Mucosa of rectum (tissue), 2 donors: Measurements from ENCODE around the gene CAMTA1.
"Not testable (repeated sequence)": the region's sequence is repeated elsewhere in the genome, so short reads cannot be mapped to it uniquely, and the experiment has no call there.

Experiments
- H3K27ac ChIP-seq, 2 donors: one replicate each; pipeline ENCODE4 v1.7.0; 2013; ENCODE audit warnings: inconsistent platforms in 2 of 2, low read depth in 2 of 2, low read length in 2 of 2
- H3K27me3 ChIP-seq, 2 donors: one replicate each; pipeline ENCODE4 v1.7.0; 2013; ENCODE audit warnings: low read length in 2 of 2; ENCODE audit not compliant: control insufficient read depth in 2 of 2, insufficient read depth in 2 of 2
- H3K36me3 ChIP-seq, 2 donors: one replicate each; pipeline ENCODE4 v1.7.0; 2013; ENCODE audit warnings: low read length in 2 of 2; ENCODE audit not compliant: control insufficient read depth in 2 of 2, insufficient read depth in 2 of 2
- H3K4me1 ChIP-seq, 2 donors: one replicate each; pipeline ENCODE4 v1.7.0; 2013; ENCODE audit warnings: low read length in 2 of 2, mild to moderate bottlenecking in 1 of 2; ENCODE audit not compliant: control insufficient read depth in 2 of 2, insufficient read depth in 2 of 2
- H3K4me3 ChIP-seq, 2 donors: one replicate each; pipeline ENCODE4 v1.7.0; 2013; ENCODE audit warnings: low read length in 2 of 2
- H3K9ac ChIP-seq, 2 donors: one replicate each; pipeline ENCODE4 v1.7.0; 2013; ENCODE audit warnings: low read length in 2 of 2, low read depth in 1 of 2, mild to moderate bottlenecking in 1 of 2
- H3K9me3 ChIP-seq, 2 donors: one replicate each; pipeline ENCODE4 v1.7.0; 2013; ENCODE audit warnings: low read length in 2 of 2; ENCODE audit not compliant: control insufficient read depth in 2 of 2
- donor health status: healthy.
- donor health status: Normal muscosa, but diverticular disease.

The CAMTA1 gene

DNA sequence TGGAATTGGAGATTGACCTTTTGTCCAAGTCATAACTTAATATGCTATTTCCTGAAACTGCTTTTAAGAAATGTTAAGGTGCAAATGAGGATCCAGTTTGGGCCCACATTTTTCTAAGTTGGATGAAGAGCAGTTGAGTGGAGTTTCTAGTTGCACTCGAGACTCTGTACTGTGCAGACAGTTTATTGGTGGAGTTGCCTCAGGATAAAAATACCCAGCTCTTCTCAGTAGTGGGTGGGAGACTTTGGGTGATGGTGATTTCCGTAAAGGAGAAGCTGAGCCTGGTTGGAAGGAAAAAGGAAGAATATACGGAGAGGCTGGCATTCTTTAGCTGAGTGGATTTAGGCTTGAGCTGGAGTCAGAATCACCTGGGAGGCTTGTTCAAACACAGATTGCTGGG, 49.9 kb downstream of the CAMTA1 start:
- Histone ChIP-seq H3K36me3 (no peaks in the 10 kb centered on the region), H3K4me1 (peaks cover 3 to 5% of the 10 kb centered on the region in 2 donors), H3K27me3 (no peaks in the 10 kb centered on the region), H3K27ac (no peak overlapping the region), H3K9ac (no peak overlapping the region), H3K4me3 (no peak overlapping the region), H3K9me3 (no peaks in the 10 kb centered on the region)

DNA sequence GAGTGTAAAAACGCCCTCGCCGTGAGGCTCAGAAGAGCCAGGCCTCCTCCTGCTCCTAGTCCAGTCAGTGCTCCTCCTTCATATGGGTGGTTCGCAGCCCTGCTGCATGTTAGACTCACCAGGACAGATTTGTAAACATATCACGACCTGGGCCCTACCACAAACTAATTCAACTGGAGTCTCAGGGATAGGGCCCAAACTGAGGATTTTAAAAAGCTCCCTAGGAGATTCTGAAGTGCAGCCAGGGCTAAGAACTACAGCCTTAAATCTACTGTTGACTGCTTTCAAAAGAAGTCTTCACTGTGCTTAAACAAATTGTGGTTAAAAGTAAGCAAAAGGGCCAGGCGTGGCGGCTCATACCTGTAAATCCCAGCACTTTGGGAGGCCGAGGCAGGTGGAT, 57.0 kb downstream of the CAMTA1 start:
- no peak overlapping the region for H3K27ac ChIP-seq
- H3K4me3 ChIP-seq: no peak overlapping the region
- H3K9ac ChIP-seq: no peak overlapping the region
- H3K4me1 ChIP-seq: no peaks in the 10 kb centered on the region
- no peaks in the 10 kb centered on the region for H3K27me3 ChIP-seq
- H3K36me3 ChIP-seq: peaks cover 0 to 3% of the 10 kb centered on the region in 2 donors
- H3K9me3 ChIP-seq: no peaks in the 10 kb centered on the region

DNA sequence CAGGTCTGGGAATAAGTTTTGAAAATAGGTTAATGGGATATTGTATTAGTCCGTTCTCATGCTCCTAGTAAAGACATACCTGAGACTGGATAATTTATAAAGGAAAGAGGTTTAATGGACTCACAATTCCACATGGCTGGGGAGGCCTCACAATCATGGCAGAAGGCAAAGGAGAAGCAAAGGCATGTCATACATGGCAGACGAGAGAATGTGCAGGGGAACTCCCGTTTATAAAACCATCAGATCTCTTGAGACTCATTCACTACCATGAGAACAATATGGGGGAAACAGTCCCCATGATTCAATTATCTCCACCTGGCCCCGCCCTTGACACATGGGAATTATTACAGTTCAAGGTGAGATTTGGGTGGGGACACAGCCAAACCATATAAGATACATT, 60.5 kb downstream of the CAMTA1 start:
- H3K9me3 ChIP-seq, H3K4me3 ChIP-seq: not testable (repeated sequence)

DNA sequence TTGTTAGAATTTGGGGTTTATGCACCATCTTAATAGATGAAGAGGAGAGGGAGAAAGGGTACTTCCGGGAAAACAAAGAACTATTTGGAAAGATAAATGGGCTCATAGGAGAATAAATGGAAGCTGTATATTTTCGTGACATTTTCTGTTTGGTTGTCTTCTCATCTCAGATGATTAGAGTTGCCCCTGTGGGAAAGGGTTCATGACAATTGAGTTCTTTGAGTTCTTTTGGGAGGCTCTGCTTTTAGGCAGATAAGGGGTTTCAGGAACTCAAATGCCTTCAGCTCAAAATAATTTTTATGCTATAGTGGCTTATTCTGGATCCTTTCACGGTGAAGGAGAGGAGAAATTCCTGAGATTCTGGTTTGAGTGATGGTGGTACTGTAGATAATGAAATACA, 63.6 kb downstream of the CAMTA1 start:
- Histone ChIP-seq H3K9ac (no peak overlapping the region), H3K4me1 (no peaks in the 10 kb centered on the region), H3K36me3 (peaks cover 0 to 3% of the 10 kb centered on the region in 2 donors), H3K4me3 (no peak overlapping the region), H3K27ac (no peak overlapping the region), H3K9me3 (no peaks in the 10 kb centered on the region), H3K27me3 (no peaks in the 10 kb centered on the region)

More for the DNA sequence above, 60.5 kb downstream of the CAMTA1 start:
- H3K4me1 ChIP-seq, H3K27me3 ChIP-seq, H3K9ac ChIP-seq, H3K36me3 ChIP-seq, H3K27ac ChIP-seq: not testable (repeated sequence)

DNA sequence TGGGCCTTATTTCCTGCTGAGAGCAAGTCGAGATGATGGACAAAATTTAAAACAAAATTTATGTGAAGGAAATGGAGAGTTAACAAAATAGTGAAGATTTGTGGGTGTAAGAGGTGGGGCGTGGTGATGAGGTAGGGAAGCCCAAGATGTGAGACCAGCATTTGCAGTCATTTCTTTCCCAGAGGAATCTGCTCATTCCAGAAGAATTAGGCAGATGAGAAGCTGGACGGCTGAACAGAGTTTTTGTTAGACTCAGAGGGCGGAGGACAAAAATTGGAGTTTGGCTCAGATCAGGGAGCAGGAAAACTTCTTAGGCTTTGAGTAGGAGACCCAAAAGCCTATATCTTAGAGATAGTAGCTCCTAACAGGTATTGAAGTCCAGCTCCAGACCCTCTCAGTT, 65.3 kb downstream of the CAMTA1 start:
- Histone ChIP-seq H3K36me3 (peaks cover 0 to 3% of the 10 kb centered on the region in 2 donors), H3K4me1 (no peaks in the 10 kb centered on the region), H3K27ac (no peak overlapping the region), H3K4me3 (no peak overlapping the region), H3K9ac (no peak overlapping the region), H3K27me3 (no peaks in the 10 kb centered on the region), H3K9me3 (no peaks in the 10 kb centered on the region)

DNA sequence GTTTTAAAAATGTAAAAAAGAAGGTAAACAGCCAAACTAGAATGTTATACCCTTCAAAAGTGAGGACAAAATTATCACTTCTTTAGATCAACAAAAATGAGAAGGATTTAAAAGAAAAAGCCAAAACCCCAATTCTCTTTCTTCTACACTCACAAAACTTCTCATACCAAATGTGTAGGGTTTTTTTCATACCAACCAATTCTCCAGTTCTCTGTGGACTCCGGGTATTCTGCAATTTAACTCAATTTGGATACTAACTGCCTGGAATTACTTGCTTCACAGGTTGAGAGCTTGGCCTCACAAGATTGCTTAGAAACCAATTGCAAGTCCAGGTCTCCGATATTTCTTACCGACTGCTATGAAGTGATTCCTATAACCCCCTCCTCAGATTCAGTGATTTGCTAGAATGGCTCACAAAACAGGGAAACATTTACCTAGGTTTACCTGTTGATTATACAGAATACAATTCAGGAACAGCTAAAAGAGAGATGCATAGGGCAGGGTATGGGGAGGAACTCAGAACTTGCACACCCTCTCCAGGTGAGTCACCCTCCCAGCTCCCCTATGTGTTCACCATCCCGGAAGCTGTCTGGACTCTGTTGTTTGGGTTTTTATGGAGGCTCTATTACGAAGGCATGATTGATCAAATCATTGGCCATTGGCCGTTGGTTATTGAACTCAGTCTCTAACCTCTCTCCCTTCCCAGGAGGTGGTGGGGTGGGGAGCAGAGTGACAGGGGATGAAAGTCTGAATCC, 67.1 kb downstream of the CAMTA1 start:
- peaks cover 0 to 3% of the 10 kb centered on the region in 2 donors for H3K36me3 ChIP-seq
- H3K4me3 ChIP-seq: no peak overlapping the region
- H3K9ac ChIP-seq: no peak overlapping the region
- H3K27me3 ChIP-seq: no peaks in the 10 kb centered on the region
- no peak overlapping the region for H3K27ac ChIP-seq
- H3K4me1 ChIP-seq: no peaks in the 10 kb centered on the region
- H3K9me3 ChIP-seq: no peaks in the 10 kb centered on the region

DNA sequence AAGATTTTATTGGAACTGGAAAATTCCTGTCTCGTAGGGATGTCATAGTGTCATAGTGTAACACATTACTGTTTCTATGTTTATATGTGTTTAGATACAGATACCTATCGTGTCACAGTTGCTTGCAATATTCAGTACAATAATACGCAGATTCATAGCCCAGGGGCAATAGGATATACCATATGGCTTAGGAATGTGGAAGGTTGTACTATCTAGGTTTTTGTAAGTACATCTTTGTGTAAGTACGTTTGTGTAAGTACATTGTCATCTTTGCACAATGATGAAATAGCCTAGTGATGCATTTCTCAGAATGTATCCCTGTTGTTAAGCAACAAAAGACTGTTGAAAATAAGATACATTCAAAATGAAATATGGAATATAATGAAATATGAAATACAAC, 68.9 kb downstream of the CAMTA1 start:
- no peaks in the 10 kb centered on the region for H3K9me3 ChIP-seq
- no peak overlapping the region for H3K4me3 ChIP-seq
- H3K4me1 ChIP-seq: no peaks in the 10 kb centered on the region
- H3K27me3 ChIP-seq: no peaks in the 10 kb centered on the region
- no peak overlapping the region for H3K9ac ChIP-seq
- H3K27ac ChIP-seq: no peak overlapping the region
- peaks cover 0 to 3% of the 10 kb centered on the region in 2 donors for H3K36me3 ChIP-seq

DNA sequence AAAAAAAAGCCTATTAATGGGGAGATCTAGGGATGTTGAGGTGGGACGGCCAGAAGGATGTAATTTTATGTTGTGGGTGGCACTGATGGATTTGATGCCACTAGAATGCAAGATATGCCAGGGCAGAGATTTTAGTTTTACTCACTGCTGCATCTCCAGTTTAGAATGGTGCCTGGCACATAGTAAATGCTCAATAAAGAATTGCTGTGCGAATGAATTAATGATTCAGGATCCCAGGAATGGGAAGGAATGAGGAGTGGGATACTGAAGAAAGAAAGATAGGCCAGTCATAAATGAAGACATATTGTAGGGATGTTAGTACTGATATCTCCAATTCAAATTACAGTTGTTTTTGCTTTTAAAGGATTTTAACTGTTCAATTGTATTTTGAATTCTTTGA, 72.6 kb downstream of the CAMTA1 start:
- Histone ChIP-seq H3K4me3 (no peak overlapping the region), H3K4me1 (no peaks in the 10 kb centered on the region), H3K27ac (no peak overlapping the region)

DNA sequence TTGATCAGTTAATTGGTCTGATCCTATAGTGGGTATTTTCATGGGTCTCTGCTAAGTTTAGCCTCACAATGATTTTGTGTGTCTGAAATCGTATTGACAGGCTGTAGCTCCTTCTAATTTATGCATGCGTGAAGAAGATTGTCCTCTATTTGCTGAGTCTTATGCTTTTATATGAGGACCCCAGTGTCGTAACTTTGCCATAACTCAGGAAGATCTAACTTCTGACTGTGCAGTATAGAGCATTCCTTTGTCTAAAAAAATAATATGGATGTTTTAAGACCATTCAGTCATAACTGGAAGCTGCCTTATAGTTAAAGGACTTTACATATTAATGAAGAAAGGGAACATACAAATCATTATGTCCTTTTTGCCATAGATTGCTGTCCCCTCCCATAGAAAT, 73.3 kb downstream of the CAMTA1 start:
- no peaks in the 10 kb centered on the region for H3K27me3 ChIP-seq
- H3K9me3 ChIP-seq: no peaks in the 10 kb centered on the region
- H3K4me3 ChIP-seq: no peak overlapping the region
- no peaks in the 10 kb centered on the region for H3K4me1 ChIP-seq
- no peak overlapping the region for H3K27ac ChIP-seq
- H3K9ac ChIP-seq: no peak overlapping the region
- H3K36me3 ChIP-seq: no peaks in the 10 kb centered on the region

More for the DNA sequence above, 72.6 kb downstream of the CAMTA1 start:
- Histone ChIP-seq H3K9me3 (no peaks in the 10 kb centered on the region), H3K36me3 (peaks cover 0 to 1% of the 10 kb centered on the region in 2 donors), H3K9ac (no peak overlapping the region), H3K27me3 (no peaks in the 10 kb centered on the region)

DNA sequence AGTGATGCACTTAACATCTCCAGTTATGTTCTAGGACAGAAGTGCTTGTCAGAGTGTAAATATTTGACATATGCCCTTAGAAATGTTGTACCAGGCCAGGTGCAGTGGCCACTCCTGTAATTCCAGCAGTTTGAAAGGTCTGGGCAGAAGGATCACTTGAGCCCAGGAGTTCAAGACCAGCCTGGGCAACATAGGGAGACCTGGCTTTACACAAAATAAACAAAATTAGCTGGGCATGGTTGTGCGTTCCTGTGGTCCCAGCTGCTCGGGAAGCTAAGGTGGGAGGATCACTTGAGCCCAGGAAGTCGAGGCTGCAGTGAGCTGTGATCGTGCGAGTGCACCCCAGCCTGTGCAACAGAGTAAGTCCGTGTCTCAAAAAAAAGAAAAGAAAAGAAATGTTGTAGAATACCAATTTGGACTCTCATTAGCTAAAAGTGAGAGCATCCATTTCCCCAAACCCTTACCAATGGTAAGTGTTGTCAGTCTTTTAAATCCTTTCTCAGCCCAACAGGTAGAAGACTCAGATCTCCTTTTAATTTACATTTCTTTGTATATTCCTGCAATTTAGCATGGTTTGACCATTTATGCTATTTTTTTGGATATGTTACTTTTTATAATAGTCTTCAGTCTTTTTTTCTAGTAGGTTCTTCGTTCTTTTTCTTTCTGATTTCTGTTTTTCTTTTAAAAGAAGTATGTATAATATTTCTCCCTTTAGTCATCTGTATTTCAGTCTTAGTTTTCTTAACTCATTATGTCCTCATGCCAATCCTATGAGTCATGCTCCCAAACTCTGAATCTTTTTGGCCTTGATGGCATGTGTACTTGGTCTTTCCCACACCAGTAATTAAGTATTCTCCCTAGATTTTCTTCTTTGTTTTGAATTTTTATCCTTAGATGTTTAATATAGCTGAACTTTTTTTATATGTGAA, 74.4 kb downstream of the CAMTA1 start:
- Histone ChIP-seq H3K36me3 (peaks cover 0 to 5% of the 10 kb centered on the region in 2 donors), H3K27me3 (no peaks in the 10 kb centered on the region), H3K9ac (no peak overlapping the region), H3K4me3 (no peak overlapping the region), H3K27ac (no peak overlapping the region), H3K9me3 (no peaks in the 10 kb centered on the region), H3K4me1 (no peaks in the 10 kb centered on the region)
